ENCODE results near the gene FRMPD3. TPM values are rescaled to one million over a fixed set of nuclear protein-coding genes. Genes with fewer than 3 reads are reported as not detected.
A peak's percentile ranks its signal among the peaks of the same experiment; 100 is the strongest.

The FRMPD3 gene
- total RNA-seq, 1 donor from 2014 or later, result 0.07 TPM

- no peak for DNase-seq (ENCODE audit: low spot score)
- peaks cover 1% of the 10 kb centered on the region for H3K36me3 Mint-ChIP-seq (ENCODE audit: low read depth)
- peaks cover 6% of the 10 kb centered on the region for H3K4me1 Mint-ChIP-seq (ENCODE audit: low read depth)
- peaks cover 42% of the 10 kb centered on the region for H3K27me3 Mint-ChIP-seq (ENCODE audit: low read depth)
- peak overlapping the region; percentile 57 for H3K4me3 Mint-ChIP-seq (ENCODE audit: unreplicated experiment)
- no peaks in the 10 kb centered on the region for H3K9me3 Mint-ChIP-seq (ENCODE audit: low read depth)
- no peak overlapping the region for H3K27ac Mint-ChIP-seq (ENCODE audit: unreplicated experiment)
- no peak for TF ChIP-seq CTCF (IDR thresholded peaks at IDR 0.05)
Measured at GRCh38 chrX:107448625-107448997, 841 bp upstream of the FRMPD3 start.

DNA sequence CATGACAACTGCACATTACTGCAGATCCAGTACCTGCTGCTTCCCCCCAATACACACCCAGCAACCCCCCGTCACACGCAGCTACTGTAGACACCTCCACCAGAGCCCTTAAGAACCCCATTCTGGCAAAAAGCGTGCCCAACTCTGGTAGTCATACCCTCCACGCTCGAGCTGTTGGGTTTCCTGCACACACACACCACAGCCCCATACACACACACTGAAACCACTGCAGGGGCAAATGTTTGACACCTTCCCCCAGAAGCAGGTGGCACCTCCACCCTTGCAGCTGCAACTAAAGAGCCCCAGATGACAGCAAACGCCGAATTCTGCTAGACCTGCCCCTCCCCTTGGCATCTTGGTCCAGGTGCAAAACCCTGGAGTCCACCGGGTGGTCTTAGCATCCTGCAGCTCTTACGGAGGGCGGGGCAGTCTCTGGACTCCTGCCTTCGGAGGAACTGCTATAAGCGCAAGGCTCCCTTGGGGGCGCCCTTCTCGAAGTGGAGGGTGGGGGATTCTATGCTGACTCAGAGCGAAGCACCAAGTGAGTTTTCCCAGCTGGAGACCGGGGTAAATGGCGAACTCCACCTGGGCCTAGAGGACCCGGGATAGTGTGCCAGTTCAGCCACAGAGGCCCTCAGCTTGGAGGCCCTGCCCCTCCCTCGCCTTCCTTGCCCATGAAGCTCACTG lies 1.5 kb downstream of the FRMPD3 start:
- no peak overlapping the region for H3K4me3 Mint-ChIP-seq (ENCODE audit: unreplicated experiment)
- no peaks in the 10 kb centered on the region for H3K9me3 Mint-ChIP-seq (ENCODE audit: low read depth)
- peaks cover 6% of the 10 kb centered on the region for H3K4me1 Mint-ChIP-seq (ENCODE audit: low read depth)
- DNase-seq (ENCODE audit: low spot score), result no peak
- peaks cover 1% of the 10 kb centered on the region for H3K36me3 Mint-ChIP-seq (ENCODE audit: low read depth)
- peak; percentile 30 for TF ChIP-seq CTCF (IDR thresholded peaks at IDR 0.05)
- H3K27ac Mint-ChIP-seq (ENCODE audit: unreplicated experiment), result no peak overlapping the region
- peaks cover 39% of the 10 kb centered on the region for H3K27me3 Mint-ChIP-seq (ENCODE audit: low read depth)

DNA sequence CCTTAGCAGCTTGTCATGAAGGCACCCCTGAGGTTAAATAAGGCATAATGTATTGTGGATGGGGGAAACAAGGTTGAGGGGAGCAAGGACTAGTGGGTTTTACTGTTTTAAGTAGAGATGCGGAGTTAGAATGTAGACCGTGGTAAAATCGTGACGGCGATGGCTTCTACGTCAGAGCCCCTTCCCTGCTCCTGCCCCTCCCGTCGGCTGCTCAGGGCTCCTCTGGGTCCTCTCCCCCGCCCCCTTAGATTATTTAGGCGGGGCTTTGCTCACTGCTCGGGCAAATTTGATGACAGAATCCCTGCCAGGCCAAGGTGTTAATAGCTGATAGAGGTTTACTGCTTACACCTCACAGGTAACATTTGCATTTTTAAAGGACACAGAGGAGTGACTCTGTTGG lies 2.3 kb downstream of the FRMPD3 start:
- peaks cover 1% of the 10 kb centered on the region for H3K36me3 Mint-ChIP-seq (ENCODE audit: low read depth)
- no peak overlapping the region for H3K27ac Mint-ChIP-seq (ENCODE audit: unreplicated experiment)
- DNase-seq (ENCODE audit: low spot score), result no peak
- H3K4me1 Mint-ChIP-seq (ENCODE audit: low read depth), result peaks cover 6% of the 10 kb centered on the region
- H3K27me3 Mint-ChIP-seq (ENCODE audit: low read depth), result peaks cover 35% of the 10 kb centered on the region
- TF ChIP-seq CTCF (IDR thresholded peaks at IDR 0.05), result no peak
- peaks cover 6% of the 10 kb centered on the region for H3K9me3 Mint-ChIP-seq (ENCODE audit: low read depth)
- H3K4me3 Mint-ChIP-seq (ENCODE audit: unreplicated experiment), result no peak overlapping the region

DNA sequence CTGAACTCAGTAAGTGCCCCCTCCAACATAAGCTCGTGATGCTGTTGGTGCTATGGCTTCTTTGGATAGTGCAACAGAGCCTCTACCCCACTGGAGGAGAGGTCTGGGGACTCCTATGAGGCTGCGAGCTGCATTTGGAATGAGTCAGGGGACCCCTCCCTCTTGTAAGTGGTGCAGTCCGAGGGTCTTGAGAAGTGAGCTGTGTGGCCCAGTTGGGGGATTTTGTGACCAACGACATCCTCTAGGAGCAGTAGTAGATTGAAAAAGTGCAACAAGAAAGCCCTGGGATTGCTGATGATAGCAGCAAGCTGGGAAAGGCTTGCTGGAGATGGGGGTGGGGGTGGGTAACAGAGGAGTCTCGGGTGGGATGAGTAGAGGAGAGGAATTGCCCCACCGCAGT lies 3.1 kb downstream of the FRMPD3 start:
- DNase-seq (ENCODE audit: low spot score), result no peak
- peaks cover 36% of the 10 kb centered on the region for H3K27me3 Mint-ChIP-seq (ENCODE audit: low read depth)
- no peak overlapping the region for H3K4me3 Mint-ChIP-seq (ENCODE audit: unreplicated experiment)

GRCh38 chrX:107454302-107454701 lies 4.8 kb downstream of the FRMPD3 start:
- peaks cover 1% of the 10 kb centered on the region for H3K36me3 Mint-ChIP-seq (ENCODE audit: low read depth)
- H3K9me3 Mint-ChIP-seq (ENCODE audit: low read depth), result peaks cover 9% of the 10 kb centered on the region
- H3K4me1 Mint-ChIP-seq (ENCODE audit: low read depth), result peaks cover 3% of the 10 kb centered on the region
- TF ChIP-seq CTCF (IDR thresholded peaks at IDR 0.05), result no peak
- no peak overlapping the region for H3K27ac Mint-ChIP-seq (ENCODE audit: unreplicated experiment)
- no peak overlapping the region for H3K4me3 Mint-ChIP-seq (ENCODE audit: unreplicated experiment)
- peaks cover 35% of the 10 kb centered on the region for H3K27me3 Mint-ChIP-seq (ENCODE audit: low read depth)
- no peak for DNase-seq (ENCODE audit: low spot score)

More for the DNA sequence above, 3.1 kb downstream of the FRMPD3 start:
- Mint-ChIP-seq H3K36me3 (ENCODE audit: low read depth) (peaks cover 1% of the 10 kb centered on the region), H3K9me3 (ENCODE audit: low read depth) (peaks cover 7% of the 10 kb centered on the region), H3K4me1 (ENCODE audit: low read depth) (peaks cover 6% of the 10 kb centered on the region), H3K27ac (ENCODE audit: unreplicated experiment) (no peak overlapping the region)
- no peak for TF ChIP-seq CTCF (IDR thresholded peaks at IDR 0.05)
